ENCODE results near the gene SELENON. TPM values are rescaled to one million over a fixed set of nuclear protein-coding genes. Genes with fewer than 3 reads are reported as not detected.

Gene SELENON
- total RNA-seq, 2 donors from 2014 or later: 22.8 to 27.4 TPM

- TF ChIP-seq CTCF (IDR thresholded peaks at IDR 0.05) (no peak), POLR2A (IDR thresholded peaks at IDR 0.05) (no peak)
- DNase-seq (no peak), ATAC-seq (no peak)
- Histone ChIP-seq H3K9me3 (no peaks in the 10 kb centered on the region), H3K27ac (no peak overlapping the region), H3K36me3 (replicated peaks in 1 of 2; ENCODE audit: insufficient read depth in 1 of 2, low read depth in 2 of 2) (no peaks in the 10 kb centered on the region), H3K27me3 (no peaks in the 10 kb centered on the region), H3K4me1 (peaks cover 15% of the 10 kb centered on the region), H3K4me3 (no peak overlapping the region)
- intact Hi-C loops (cut with DNase I): loop anchor here (5.0 kb wide), 1 partner anchor 36 kb away; no protein-coding TSS in a partner anchor
- WGBS, 2 donors: 66 to 69% methylated on average over 3 of the region's 3 CpGs
These were observed 43.8 kb upstream of the SELENON start for GRCh38 chr1:25756215-25756614.

- intact Hi-C loops (cut with DNase I): loop anchor here (5.0 kb wide), 1 partner anchor 35 kb away; no protein-coding TSS in a partner anchor
- TF ChIP-seq POLR2A (IDR thresholded peaks at IDR 0.05) (no peak), CTCF (IDR thresholded peaks at IDR 0.05) (no peak)
- WGBS, 2 donors: 73 to 75% methylated on average over 11 to 12 of the region's 12 CpGs
These were observed 42.7 kb upstream of the SELENON start for GRCh38 chr1:25757151-25757845.

GRCh38 chr1:25757846-25758185, 42.2 kb upstream of the SELENON start:
- H3K27me3 ChIP-seq: no peaks in the 10 kb centered on the region

More at GRCh38 chr1:25757151-25757845, 42.7 kb upstream of the SELENON start:
- Histone ChIP-seq H3K4me3 (no peak overlapping the region), H3K4me1 (peaks cover 15% of the 10 kb centered on the region), H3K27ac (no peak overlapping the region), H3K27me3 (no peaks in the 10 kb centered on the region), H3K36me3 (replicated peaks in 1 of 2; ENCODE audit: insufficient read depth in 1 of 2, low read depth in 2 of 2) (no peaks in the 10 kb centered on the region), H3K9me3 (no peaks in the 10 kb centered on the region)
- DNase-seq (no peak), ATAC-seq (no peak)

GRCh38 chr1:25758466-25759070, 41.4 kb upstream of the SELENON start:
- WGBS, 2 donors: 66 to 67% methylated on average over 13 to 15 of the region's 15 CpGs

More at GRCh38 chr1:25757846-25758185, 42.2 kb upstream of the SELENON start:
- H3K9me3 ChIP-seq: no peaks in the 10 kb centered on the region
- H3K36me3 ChIP-seq (replicated peaks in 1 of 2; ENCODE audit: insufficient read depth in 1 of 2, low read depth in 2 of 2): no peaks in the 10 kb centered on the region
- H3K4me3 ChIP-seq: no peak overlapping the region
- peaks cover 15% of the 10 kb centered on the region for H3K4me1 ChIP-seq
- intact Hi-C loops (cut with DNase I): loop anchor here (5.0 kb wide), 1 partner anchor 34 kb away; no protein-coding TSS in a partner anchor
- DNase-seq: no peak
- WGBS, 2 donors: 52 to 83% methylated on average over 5 of the region's 5 CpGs
- no peak overlapping the region for H3K27ac ChIP-seq
- ATAC-seq: no peak
- TF ChIP-seq CTCF (IDR thresholded peaks at IDR 0.05): no peak
- TF ChIP-seq POLR2A (IDR thresholded peaks at IDR 0.05): no peak

More at GRCh38 chr1:25758466-25759070, 41.4 kb upstream of the SELENON start:
- Histone ChIP-seq H3K4me3 (no peak overlapping the region), H3K9me3 (no peaks in the 10 kb centered on the region), H3K4me1 (peaks cover 15% of the 10 kb centered on the region), H3K27ac (no peak overlapping the region), H3K27me3 (no peaks in the 10 kb centered on the region), H3K36me3 (replicated peaks in 1 of 2; ENCODE audit: insufficient read depth in 1 of 2, low read depth in 2 of 2) (no peaks in the 10 kb centered on the region)
- peak; percentile 79 for ATAC-seq
- TF ChIP-seq POLR2A (IDR thresholded peaks at IDR 0.05) (no peak), CTCF (IDR thresholded peaks at IDR 0.05) (peak; percentile 19 to 85 (median 68))
- intact Hi-C loops (cut with DNase I): loop anchor here (5.0 kb wide), 1 partner anchor 34 kb away; no protein-coding TSS in a partner anchor
- peak; percentile 67 to 80 (median 72) for DNase-seq
